K562 treated with DMSO at 1 percent for 12 hours (cell line): ENCODE measurements around the gene GPR33. TPM values are rescaled to one million over a fixed set of nuclear protein-coding genes. Genes with fewer than 3 reads are reported as not detected.

Experiments
- total RNA-seq: library from RNA; unstranded; fragments of 300-600 nt; gene quantifications from 2 replicates; pipeline ENCODE4 v1.2.3, GENCODE V29; 2022; ENCODE audit not compliant: insufficient read depth

GPR33 gene
- total RNA-seq: not detected in 2 replicates

GRCh38 chr14:31487886-31488285 lies at the start of gene GPR33:
Gene GPR33 (minus strand): TSS chr14:31488039. CDS start chr14:31483965, 4,074 bp downstream.

GRCh38 chr14:31456841-31457664 lies 30.8 kb downstream of the GPR33 start, which contains the start of gene DTD2:
Gene DTD2 (minus strand): TSS chr14:31457506. CDS start chr14:31457393, 113 bp downstream.

Other genes starting within 250 kb of the GPR33 start
- 9.3 and 16.3 TPM in 2 replicates for gene HEATR5A, start 67.5 kb downstream of the GPR33 start, total RNA-seq
- 4.2 and 6.0 TPM in 2 replicates for gene DTD2, start 30.5 kb downstream of the GPR33 start, total RNA-seq
- gene NUBPL, start 73.4 kb upstream of the GPR33 start, total RNA-seq: 2.6 and 4.4 TPM in 2 replicates